Ovary (tissue), 9 donors: ENCODE measurements around the gene TEAD3. TPM values are rescaled to one million over a fixed set of nuclear protein-coding genes. Genes with fewer than 3 reads are reported as not detected.

Source experiments
- DNase-seq, 5 donors: peaks; one replicate each; pipeline ENCODE4 v3.0.0-alpha.2; 2019 to 2020
- H3K27ac ChIP-seq, 2 donors: fragments of 200-600 bp; one replicate each; pipeline versions ENCODE4 v1.5.1 to v1.8.0; 2019 to 2022
- H3K27me3 ChIP-seq: fragments of 200-600 bp; one replicate; pipeline ENCODE4 v1.8.0; 2022
- H3K36me3 ChIP-seq: fragments of 200-600 bp; sonication (generic); one replicate; pipeline ENCODE4 v1.5.1; 2019
- H3K4me1 ChIP-seq: one replicate; pipeline ENCODE4 v1.8.1; 2013; ENCODE audit warnings: mild to moderate bottlenecking, moderate library complexity; ENCODE audit not compliant: insufficient read depth
- H3K4me3 ChIP-seq: fragments of 200-600 bp; sonication (generic); one replicate; pipeline ENCODE4 v1.5.1; 2017
- H3K9me3 ChIP-seq, 2 donors: fragments of 200-600 bp in 1 of 2; sonication (generic) in 1 of 2; one replicate each; pipeline versions ENCODE4 v1.5.1 to v1.8.1; 2013 to 2019; ENCODE audit warnings: mild to moderate bottlenecking in 1 of 2, moderate library complexity in 1 of 2
- CTCF ChIP-seq, 3 donors: fragments of 450-650 bp in 2 of 3; fragments of 200-600 bp in 1 of 3; IDR thresholded peaks; one replicate each; pipeline versions ENCODE4 v1.5.1 to v1.8.0; 2016 to 2022; ENCODE audit warnings: antibody characterized with exemption in 3 of 3, mild to moderate bottlenecking in 1 of 3
- EP300 ChIP-seq: sonication (generic); formaldehyde crosslinking; IDR thresholded peaks from one replicate; pipeline ENCODE4 v1.6.1; 2017; ENCODE audit warnings: antibody characterized with exemption
- POLR2A ChIP-seq: fragments of 450-650 bp; IDR thresholded peaks from one replicate; pipeline ENCODE4 v1.6.1; 2017; ENCODE audit warnings: antibody characterized with exemption, mild to moderate bottlenecking, moderate library complexity
- WGBS, 3 donors: extraction: QIAGEN DNeasy Blood & Tissue Kit in 1 of 3; methylation state at CpG; one replicate each; pipeline versions ENCODE4 v1.1.5 to v1.1.7; 2013 to 2017; 5-methylcytosine and 5-hydroxymethylcytosine counted together
- intact Hi-C, 4 donors: fragments of 100-400 bp; cut with DNase I; formaldehyde crosslinking; loops; one replicate each; pipeline versions ENCODE4 v1.11.0 to v1.15.1; 2022 to 2023
- polyA plus RNA-seq, 2 donors: library from polyadenylated mRNA; stranded (reverse); fragments of 200-250 nt in 1 of 2; fragments of 350-450 nt in 1 of 2; fragmentation: Illumina TruSeq in 1 of 2; extraction: RNeasy Lipid Tissue Mini Kit (QIAGEN cat#74804) in 1 of 2; gene quantifications; one replicate each; pipeline ENCODE4 v1.2.3, GENCODE V29; 2013 to 2014
- total RNA-seq, 7 donors: library from RNA; depleted of rRNA in 2 of 7; stranded (reverse); fragments of >200 nt in 2 of 7; fragmentation: NEBNext Ultra II Directional in 3 of 7; extraction: Animal tissue kit (Norgen Biotek cat#: 25700) in 3 of 7; gene quantifications; one replicate each; pipeline versions ENCODE4 v1.1.0 to v1.2.4, GENCODE V29; 2016 to 2023
- donor health status: DM: no; HTN: no; CAD: no; lungs with moderate emphysema.
- donor health status: DM: no; HTN: no; CAD: no.
- donor health status: Bipolar disorder and iron deficiency.
- donor health status: DM: yes; HTN: yes; CAD: no.
- donor health status: DM: no; HTN: no; CAD: no.
- donor health status: DM: yes; HTN: yes; CAD: no.

Gene TEAD3
- total and polyA plus RNA-seq, 9 donors, result 15.7 to 63.1 (median 35.1) TPM

- TF ChIP-seq EP300 (no peak), POLR2A (no peak), CTCF (IDR thresholded peaks at IDR 0.05) (no peak)
- Histone ChIP-seq H3K4me1 (no peaks in the 10 kb centered on the region), H3K27me3 (no peaks in the 10 kb centered on the region), H3K27ac (no peak overlapping the region), H3K9me3 (no peaks in the 10 kb centered on the region), H3K4me3 (no peak overlapping the region), H3K36me3 (no peaks in the 10 kb centered on the region)
- 86 to 90% (median 88%) methylated on average over 9 of the region's 9 CpGs for WGBS, 3 donors
- intact Hi-C loops, result no loop called here
- DNase-seq, result no peak
Measured at GRCh38 chr6:35443341-35444030, 53.4 kb downstream of the TEAD3 start.

- Histone ChIP-seq H3K36me3 (no peaks in the 10 kb centered on the region), H3K4me1 (no peaks in the 10 kb centered on the region), H3K4me3 (no peak overlapping the region), H3K9me3 (no peaks in the 10 kb centered on the region), H3K27me3 (no peaks in the 10 kb centered on the region), H3K27ac (no peak overlapping the region)
- intact Hi-C loops, result no loop called here
- DNase-seq, result no peak
- no peak for TF ChIP-seq EP300
- no peak for TF ChIP-seq CTCF (IDR thresholded peaks at IDR 0.05)
- no peak for TF ChIP-seq POLR2A
- 78 to 80% (median 79%) methylated on average over 5 of the region's 5 CpGs for WGBS, 3 donors
Measured at GRCh38 chr6:35442693-35443092, 54.2 kb downstream of the TEAD3 start.

DNA sequence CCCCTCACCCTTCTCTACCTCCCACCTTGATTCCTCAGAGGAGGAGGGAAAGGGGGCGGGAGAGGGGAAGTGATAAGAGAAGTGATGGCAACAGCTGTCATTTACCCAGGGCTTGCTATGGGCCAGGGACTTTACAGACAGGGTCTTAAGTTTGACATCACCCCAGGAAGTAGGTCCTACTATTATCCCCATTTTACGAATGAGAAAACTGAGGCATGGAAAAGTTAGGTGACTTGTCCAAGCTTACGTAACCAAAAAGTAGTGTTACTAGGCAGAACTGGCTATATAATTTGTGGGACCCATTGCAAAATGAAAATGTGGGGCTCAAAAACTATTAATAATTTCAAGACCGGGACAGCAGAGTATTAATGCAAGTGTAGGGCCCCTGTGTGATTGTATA, 55.2 kb downstream of the TEAD3 start:
- H3K9me3 ChIP-seq, result no peaks in the 10 kb centered on the region
- H3K27me3 ChIP-seq, result no peaks in the 10 kb centered on the region
- H3K36me3 ChIP-seq, result no peaks in the 10 kb centered on the region
- WGBS, 3 donors, result 89 to 95% (median 93%) methylated on average over 4 of the region's 4 CpGs
- intact Hi-C loops, result no loop called here
- no peak for DNase-seq
- no peak overlapping the region for H3K4me3 ChIP-seq
- no peak for TF ChIP-seq EP300
- no peak for TF ChIP-seq CTCF (IDR thresholded peaks at IDR 0.05)
- no peak for TF ChIP-seq POLR2A
- H3K4me1 ChIP-seq, result no peaks in the 10 kb centered on the region
- no peak overlapping the region for H3K27ac ChIP-seq

- TF ChIP-seq EP300 (no peak), POLR2A (no peak), CTCF (IDR thresholded peaks at IDR 0.05) (no peak)
- Histone ChIP-seq H3K4me3 (no peak overlapping the region), H3K9me3 (no peaks in the 10 kb centered on the region), H3K27ac (no peak overlapping the region), H3K27me3 (no peaks in the 10 kb centered on the region), H3K36me3 (no peaks in the 10 kb centered on the region), H3K4me1 (no peaks in the 10 kb centered on the region)
- 72 to 82% (median 75%) methylated on average over 3 of the region's 3 CpGs for WGBS, 3 donors
- intact Hi-C loops, result no loop called here
- DNase-seq, result no peak
Measured at GRCh38 chr6:35441205-35441604, 55.7 kb downstream of the TEAD3 start.
